Measurements from ENCODE around the gene NDST1. TPM values are rescaled to one million over a fixed set of nuclear protein-coding genes. Genes with fewer than 3 reads are reported as not detected.

The NDST1 gene
- total RNA-seq, 4 donors from 2014 or later: 68.8 to 104 (median 96.4) TPM

DNA sequence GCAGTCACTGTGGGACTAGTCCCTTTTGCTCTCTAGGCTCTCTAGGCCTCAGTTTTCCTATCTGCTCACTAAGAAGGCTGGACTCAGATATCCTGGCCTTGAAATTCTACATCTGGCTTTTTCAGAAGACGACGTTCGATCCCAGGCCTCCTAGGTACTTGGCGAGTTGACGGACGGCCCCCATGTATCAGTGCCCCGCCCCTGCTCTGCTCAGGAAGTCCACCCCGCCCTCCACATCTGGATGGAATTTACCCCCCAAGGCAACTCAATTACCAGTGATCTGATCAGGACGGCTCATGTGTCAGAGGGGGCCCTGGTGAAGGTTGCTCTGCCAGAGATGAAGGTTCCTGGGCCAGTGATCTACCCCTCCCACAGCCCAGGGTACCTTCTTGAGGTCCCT lies 88.4 kb downstream of the NDST1 start:
- no peak for DNase-seq
- WGBS, 2 donors (ENCODE audit: low coverage in 1 of 2): 72% methylated on average over 9 of the region's 9 CpGs; no CpG with 5 or more reads in 1 of the 2 donors
- Histone ChIP-seq H3K36me3 (no peaks in the 10 kb centered on the region), H3K27ac (no peak overlapping the region), H3K4me3 (no peak overlapping the region), H3K9me3 (no peaks in the 10 kb centered on the region), H3K27me3 (no peaks in the 10 kb centered on the region), H3K4me1 (peaks cover 10 to 40% (median 24%) of the 10 kb centered on the region in 4 donors)
- intact Hi-C loops (cut with DNase I; ENCODE audit: low total_unique reads) (loop anchor here (5.0 kb wide), 1 partner anchor 1419 kb away; no protein-coding TSS in a partner anchor), in situ Hi-C loops (cut with MboI; ENCODE audit: low pct_ligation_motif_present in 1 of 4, low pct_unique_long_range_greater_than_20kb in 1 of 4, low sequenced_read_pairs in 3 of 4) (no loop called here)
- no peak for TF ChIP-seq EP300 (IDR thresholded peaks at IDR 0.05; ENCODE audit: low read depth)

DNA sequence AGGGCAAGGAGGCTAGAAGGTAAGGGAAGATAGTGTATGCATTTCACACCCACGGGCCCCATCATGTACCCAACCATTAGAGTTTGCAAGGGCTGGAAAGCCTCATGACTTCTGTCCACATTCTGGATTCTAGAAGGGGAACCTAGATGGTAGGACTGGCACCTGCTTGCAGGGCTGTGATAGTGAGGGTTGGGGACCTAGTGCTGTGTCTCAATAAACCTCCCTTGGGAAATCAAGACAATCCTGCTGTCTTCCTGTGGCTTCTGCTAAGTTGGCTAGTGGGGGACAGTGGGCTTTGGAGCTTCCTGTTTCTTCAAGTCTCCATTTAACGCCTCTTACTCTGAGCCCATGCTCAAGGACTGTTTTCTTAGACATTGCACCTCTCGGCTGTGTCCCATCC lies 88.9 kb downstream of the NDST1 start:
- DNase-seq: no peak
- 91% methylated on average over 3 of the region's 3 CpGs; no CpG with 5 or more reads in 1 of the 2 donors for WGBS, 2 donors (ENCODE audit: low coverage in 1 of 2)
- H3K4me1 ChIP-seq: peaks cover 10 to 35% (median 20%) of the 10 kb centered on the region in 4 donors
- no peaks in the 10 kb centered on the region for H3K9me3 ChIP-seq
- no peak overlapping the region for H3K4me3 ChIP-seq
- H3K27ac ChIP-seq: no peak overlapping the region
- no peak for TF ChIP-seq POLR2AphosphoS5 (IDR thresholded peaks at IDR 0.05)
- TF ChIP-seq, protein P1, sequence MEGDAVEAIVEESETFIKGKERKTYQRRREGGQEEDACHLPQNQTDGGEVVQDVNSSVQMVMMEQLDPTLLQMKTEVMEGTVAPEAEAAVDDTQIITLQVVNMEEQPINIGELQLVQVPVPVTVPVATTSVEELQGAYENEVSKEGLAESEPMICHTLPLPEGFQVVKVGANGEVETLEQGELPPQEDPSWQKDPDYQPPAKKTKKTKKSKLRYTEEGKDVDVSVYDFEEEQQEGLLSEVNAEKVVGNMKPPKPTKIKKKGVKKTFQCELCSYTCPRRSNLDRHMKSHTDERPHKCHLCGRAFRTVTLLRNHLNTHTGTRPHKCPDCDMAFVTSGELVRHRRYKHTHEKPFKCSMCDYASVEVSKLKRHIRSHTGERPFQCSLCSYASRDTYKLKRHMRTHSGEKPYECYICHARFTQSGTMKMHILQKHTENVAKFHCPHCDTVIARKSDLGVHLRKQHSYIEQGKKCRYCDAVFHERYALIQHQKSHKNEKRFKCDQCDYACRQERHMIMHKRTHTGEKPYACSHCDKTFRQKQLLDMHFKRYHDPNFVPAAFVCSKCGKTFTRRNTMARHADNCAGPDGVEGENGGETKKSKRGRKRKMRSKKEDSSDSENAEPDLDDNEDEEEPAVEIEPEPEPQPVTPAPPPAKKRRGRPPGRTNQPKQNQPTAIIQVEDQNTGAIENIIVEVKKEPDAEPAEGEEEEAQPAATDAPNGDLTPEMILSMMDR (IDR thresholded peaks at IDR 0.05): no peak
- no peak for TF ChIP-seq EP300 (IDR thresholded peaks at IDR 0.05; ENCODE audit: low read depth)
- no peak for TF ChIP-seq POLR2A (IDR thresholded peaks at IDR 0.05)
- no peaks in the 10 kb centered on the region for H3K27me3 ChIP-seq
- in situ Hi-C loops (cut with MboI; ENCODE audit: low pct_ligation_motif_present in 1 of 4, low pct_unique_long_range_greater_than_20kb in 1 of 4, low sequenced_read_pairs in 3 of 4) (no loop called here), intact Hi-C loops (cut with DNase I; ENCODE audit: low total_unique reads) (loop anchor here (5.0 kb wide), 1 partner anchor 1420 kb away; no protein-coding TSS in a partner anchor)
- no peaks in the 10 kb centered on the region for H3K36me3 ChIP-seq

DNA sequence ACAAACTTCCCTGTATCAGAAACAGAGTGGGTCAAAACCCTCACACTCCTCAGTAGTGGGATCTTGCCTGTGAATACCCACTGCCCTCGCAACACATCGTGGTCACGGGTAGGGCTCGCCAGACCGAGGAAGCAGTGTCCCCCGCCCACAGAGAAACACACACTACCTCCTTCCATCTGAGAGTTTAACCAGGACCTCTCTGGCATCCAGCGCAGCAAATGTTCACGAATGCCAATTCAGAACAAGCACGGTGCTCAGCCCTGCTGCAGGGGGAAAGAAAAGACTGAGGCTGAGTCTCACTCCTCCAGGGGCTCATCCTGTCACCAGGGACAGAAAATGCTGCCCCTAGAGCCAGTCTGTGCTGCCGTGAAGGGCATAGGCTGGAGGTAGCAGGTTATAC lies 90.1 kb downstream of the NDST1 start:
- DNase-seq: no peak
- in situ Hi-C loops (cut with MboI; ENCODE audit: low pct_ligation_motif_present in 1 of 4, low pct_unique_long_range_greater_than_20kb in 1 of 4, low sequenced_read_pairs in 3 of 4): no loop called here
- peaks cover 10 to 31% (median 17%) of the 10 kb centered on the region in 4 donors for H3K4me1 ChIP-seq

DNA sequence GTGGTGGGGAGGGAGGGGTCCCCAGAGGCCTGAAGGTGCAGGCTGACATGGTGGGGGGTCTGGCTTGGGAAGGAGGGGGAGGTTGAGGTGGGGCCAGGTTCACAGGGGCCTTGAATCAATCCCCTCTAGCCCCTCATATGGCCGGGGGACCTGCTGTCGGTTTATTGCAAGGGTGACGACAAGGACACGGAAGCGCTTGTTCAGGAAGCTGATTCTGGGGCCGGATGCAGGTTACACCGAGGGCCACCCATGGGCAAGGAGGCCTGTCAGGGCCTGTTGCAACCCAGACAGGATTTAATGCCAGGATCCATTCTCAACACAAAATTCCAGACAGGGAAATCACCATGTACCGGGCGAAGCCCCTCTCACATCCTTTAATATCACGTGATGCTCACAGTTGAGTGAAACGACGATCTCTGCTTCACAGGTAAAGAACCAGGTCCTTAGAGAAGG lies 90.9 kb downstream of the NDST1 start:
- Histone ChIP-seq H3K4me3 (no peak overlapping the region), H3K4me1 (peaks cover 10 to 22% (median 12%) of the 10 kb centered on the region in 4 donors), H3K36me3 (no peaks in the 10 kb centered on the region), H3K9me3 (no peaks in the 10 kb centered on the region), H3K27ac (peak overlapping the region in 1 of 4 donors; percentile 12), H3K27me3 (no peaks in the 10 kb centered on the region)
- no peak for DNase-seq
- in situ Hi-C loops (cut with MboI; ENCODE audit: low pct_ligation_motif_present in 1 of 4, low pct_unique_long_range_greater_than_20kb in 1 of 4, low sequenced_read_pairs in 3 of 4) (no loop called here), intact Hi-C loops (cut with DNase I; ENCODE audit: low total_unique reads) (loop anchor here (5.0 kb wide), 1 partner anchor 1422 kb away; no protein-coding TSS in a partner anchor)
- 93% methylated on average over 12 of the region's 12 CpGs; no CpG with 5 or more reads in 1 of the 2 donors for WGBS, 2 donors (ENCODE audit: low coverage in 1 of 2)
- TF ChIP-seq POLR2AphosphoS5 (IDR thresholded peaks at IDR 0.05) (no peak), POLR2A (IDR thresholded peaks at IDR 0.05) (no peak), EP300 (IDR thresholded peaks at IDR 0.05; ENCODE audit: low read depth) (no peak)
- TF ChIP-seq, protein P1 (IDR thresholded peaks at IDR 0.05): no peak

More for the DNA sequence above, 90.1 kb downstream of the NDST1 start:
- H3K36me3 ChIP-seq: no peaks in the 10 kb centered on the region
- no peaks in the 10 kb centered on the region for H3K27me3 ChIP-seq
- no peaks in the 10 kb centered on the region for H3K9me3 ChIP-seq
- TF ChIP-seq POLR2AphosphoS5 (IDR thresholded peaks at IDR 0.05) (no peak), EP300 (IDR thresholded peaks at IDR 0.05; ENCODE audit: low read depth) (no peak), POLR2A (IDR thresholded peaks at IDR 0.05) (no peak)
- TF ChIP-seq, protein P1 (IDR thresholded peaks at IDR 0.05): no peak
- intact Hi-C loops (cut with DNase I; ENCODE audit: low total_unique reads): loop anchor here (5.0 kb wide), 1 partner anchor 1421 kb away; no protein-coding TSS in a partner anchor
- H3K4me3 ChIP-seq: no peak overlapping the region
- 75% methylated on average over 10 of the region's 10 CpGs; no CpG with 5 or more reads in 1 of the 2 donors for WGBS, 2 donors (ENCODE audit: low coverage in 1 of 2)
- no peak overlapping the region for H3K27ac ChIP-seq

All from transverse colon (tissue), 4 donors.